Kidney capillary endothelial cell (primary cell): ENCODE data around the gene SMAD5.

ENCODE experiments used
- DNase-seq: peaks from one replicate; pipeline ENCODE4 v3.0.0-alpha.2; 2018; ENCODE audit warnings: low spot score

Gene SMAD5

GRCh38 chr5:136115183-136115865 lies 17.3 kb upstream of the SMAD5 start:
- no peak for DNase-seq

- DNase-seq, result no peak
Measured at GRCh38 chr5:136120529-136120928, 12.1 kb upstream of the SMAD5 start.

- DNase-seq, result no peak
Measured at GRCh38 chr5:136123236-136123768, 9.3 kb upstream of the SMAD5 start.

- no peak for DNase-seq
Measured at GRCh38 chr5:136127560-136127959, 5.1 kb upstream of the SMAD5 start.

GRCh38 chr5:136128481-136128880 lies 4.2 kb upstream of the SMAD5 start:
- no peak for DNase-seq

- DNase-seq, result no peak
Measured at GRCh38 chr5:136129445-136129844, 3.2 kb upstream of the SMAD5 start.

GRCh38 chr5:136130581-136130980 lies 2.1 kb upstream of the SMAD5 start:
- no peak for DNase-seq

GRCh38 chr5:136132087-136132486 lies 558 bp upstream of the SMAD5 start:
- DNase-seq, result no peak

- peak; percentile 35 for DNase-seq
Measured at GRCh38 chr5:136133222-136133921, 727 bp downstream of the SMAD5 start.

- DNase-seq, result no peak
Measured at GRCh38 chr5:136133922-136134379, 1.3 kb downstream of the SMAD5 start.

GRCh38 chr5:136134653-136135052 lies 2.0 kb downstream of the SMAD5 start:
- DNase-seq, result no peak

GRCh38 chr5:136135536-136135935 lies 2.9 kb downstream of the SMAD5 start:
- DNase-seq, result no peak

- no peak for DNase-seq
Measured at GRCh38 chr5:136137497-136138220, 5.0 kb downstream of the SMAD5 start.

GRCh38 chr5:136141561-136141960 lies 8.9 kb downstream of the SMAD5 start:
- no peak for DNase-seq

- no peak for DNase-seq
Measured at GRCh38 chr5:136143312-136143711, 10.7 kb downstream of the SMAD5 start.

GRCh38 chr5:136143763-136144162 lies 11.1 kb downstream of the SMAD5 start:
- DNase-seq, result no peak

- no peak for DNase-seq
Measured at GRCh38 chr5:136145030-136145429, 12.4 kb downstream of the SMAD5 start.

GRCh38 chr5:136146201-136146600 lies 13.6 kb downstream of the SMAD5 start:
- no peak for DNase-seq

- no peak for DNase-seq
Measured at GRCh38 chr5:136147632-136148031, 15.0 kb downstream of the SMAD5 start.

GRCh38 chr5:136149891-136150290 lies 17.2 kb downstream of the SMAD5 start:
- no peak for DNase-seq

GRCh38 chr5:136153581-136154236 lies 21.1 kb downstream of the SMAD5 start:
- no peak for DNase-seq

GRCh38 chr5:136155078-136155477 lies 22.4 kb downstream of the SMAD5 start:
- DNase-seq, result no peak
